Posterior cingulate gyrus (tissue), 11 donors: ENCODE data around the gene C3orf20.
A peak's percentile ranks its signal among the peaks of the same experiment; 100 is the strongest.

ENCODE experiments used
- DNase-seq, 10 donors: peaks; one replicate each; pipeline versions ENCODE4 v3.0.0 to v3.0.0-alpha.2; 2020 to 2021; ENCODE audit warnings: mixed read lengths in 3 of 10
- intact Hi-C: fragments of 100-400 bp; cut with DNase I; formaldehyde crosslinking; loops from one replicate; pipeline ENCODE4 v1.15.1; 2023

C3orf20 gene

GRCh38 chr3:14769544-14770325 lies 94.8 kb downstream of the C3orf20 start:
- intact Hi-C loops, result no loop called here
- no peak for DNase-seq

- intact Hi-C loops, result no loop called here
- DNase-seq, result no peak
These were observed 95.7 kb downstream of the C3orf20 start for GRCh38 chr3:14770591-14770990.

GRCh38 chr3:14771593-14772497 lies 96.9 kb downstream of the C3orf20 start:
- no peak for DNase-seq
- intact Hi-C loops, result no loop called here

GRCh38 chr3:14772533-14773138 lies 97.7 kb downstream of the C3orf20 start:
- DNase-seq, result peak in 1 of 10 donors; percentile 61
- intact Hi-C loops, result no loop called here

- DNase-seq, result no peak
- intact Hi-C loops, result no loop called here
These were observed 98.3 kb downstream of the C3orf20 start for GRCh38 chr3:14773281-14773680.

- intact Hi-C loops, result no loop called here
- DNase-seq, result peak in 1 of 10 donors; percentile 68
These were observed 98.8 kb downstream of the C3orf20 start for GRCh38 chr3:14773691-14774128.

GRCh38 chr3:14774431-14774830 lies 99.5 kb downstream of the C3orf20 start:
- intact Hi-C loops, result no loop called here
- peak in 1 of 10 donors; percentile 54 for DNase-seq

- no peak for DNase-seq
- intact Hi-C loops, result no loop called here
These were observed 100.1 kb downstream of the C3orf20 start for GRCh38 chr3:14775011-14775410.

GRCh38 chr3:14775563-14775962 lies 100.6 kb downstream of the C3orf20 start:
- intact Hi-C loops, result no loop called here

GRCh38 chr3:14779069-14779685 lies 104.2 kb downstream of the C3orf20 start:
- DNase-seq, result no peak
- intact Hi-C loops, result no loop called here

More at GRCh38 chr3:14775563-14775962, 100.6 kb downstream of the C3orf20 start:
- no peak for DNase-seq

- intact Hi-C loops, result no loop called here
- no peak for DNase-seq
These were observed 106.1 kb downstream of the C3orf20 start for GRCh38 chr3:14780927-14781507.

- intact Hi-C loops, result no loop called here
- no peak for DNase-seq
These were observed 108.6 kb downstream of the C3orf20 start for GRCh38 chr3:14783480-14784086.

GRCh38 chr3:14784087-14784681 lies 109.2 kb downstream of the C3orf20 start:
- intact Hi-C loops, result no loop called here
- no peak for DNase-seq

- intact Hi-C loops, result no loop called here
These were observed 110.5 kb downstream of the C3orf20 start for GRCh38 chr3:14785207-14786155.

GRCh38 chr3:14786369-14786768 lies 111.4 kb downstream of the C3orf20 start:
- DNase-seq, result no peak
- intact Hi-C loops, result no loop called here

More at GRCh38 chr3:14785207-14786155, 110.5 kb downstream of the C3orf20 start:
- DNase-seq, result peak in 1 of 10 donors; percentile 39

- intact Hi-C loops, result no loop called here
- DNase-seq, result peak in 1 of 10 donors; percentile 17
These were observed 112.7 kb downstream of the C3orf20 start for GRCh38 chr3:14787630-14788029.

- intact Hi-C loops, result no loop called here
- DNase-seq, result no peak
These were observed 113.7 kb downstream of the C3orf20 start for GRCh38 chr3:14788644-14789043.

- DNase-seq, result no peak
- intact Hi-C loops, result no loop called here
These were observed 114.3 kb downstream of the C3orf20 start for GRCh38 chr3:14789221-14789620.
